ENCODE measurements around the gene FBXO33. TPM values are rescaled to one million over a fixed set of nuclear protein-coding genes. Genes with fewer than 3 reads are reported as not detected.

Gene FBXO33
- total RNA-seq, 1 experiment from 2014 or later = 21.9 TPM

DNA sequence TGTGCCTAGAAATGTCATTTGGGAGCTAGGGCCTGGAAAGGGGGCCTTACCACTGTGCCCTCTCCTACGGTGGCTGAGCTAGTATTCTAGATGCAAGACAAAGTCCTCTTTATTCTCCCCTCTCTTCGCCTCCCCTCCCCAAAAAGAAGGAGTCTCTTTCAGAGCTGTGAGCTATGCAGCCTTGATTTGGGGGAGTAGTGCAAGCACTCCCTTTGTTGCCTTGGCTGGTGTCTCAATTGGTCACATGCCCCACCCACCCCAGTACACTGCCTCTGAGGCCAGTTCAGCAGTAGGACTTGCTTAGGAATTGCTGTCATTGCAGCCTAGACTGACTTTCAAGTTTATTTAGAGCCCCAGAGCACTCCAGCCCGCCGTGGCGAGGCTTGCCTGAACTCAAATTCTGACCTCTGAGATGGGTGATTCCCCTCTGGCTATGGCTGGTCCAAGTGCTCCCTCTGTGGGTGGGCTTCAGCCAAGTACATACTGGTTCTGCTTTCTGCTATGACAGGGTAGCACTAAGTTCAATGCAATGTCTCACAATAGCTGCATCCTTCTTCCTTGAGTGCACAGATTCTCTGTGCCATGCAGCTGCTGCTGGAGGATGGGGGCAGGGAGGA lies 37.0 kb upstream of the FBXO33 start:
- H3K9me3 ChIP-seq (ENCODE audit: low read length) = no peaks in the 10 kb centered on the region
- no peak overlapping the region for H3K9ac ChIP-seq (ENCODE audit: low read length)
- H3K36me3 ChIP-seq (ENCODE audit: low read depth, low read length) = no peaks in the 10 kb centered on the region
- peak; percentile 50 for ATAC-seq
- no peak overlapping the region for H3K4me2 ChIP-seq (ENCODE audit: low read length)
- no TSS peak for BruUV-seq (replicated peaks)
- DNase-seq = no peak
- ChIA-PET CTCF (interaction anchor here (0.5 kb wide), 1 partner anchor 36 kb away, joined by 5 read pairs; no protein-coding TSS in a partner anchor), POLR2A (ENCODE audit: unreplicated experiment) (no interaction called here)
- no peak overlapping the region for H3K27ac ChIP-seq (ENCODE audit: low read length)
- no peaks in the 10 kb centered on the region for H3K4me1 ChIP-seq (ENCODE audit: insufficient read depth, low read length)
- H3K27me3 ChIP-seq (ENCODE audit: low read length) = peaks cover 11% of the 10 kb centered on the region
- no peaks in the 10 kb centered on the region for H3K79me2 ChIP-seq (ENCODE audit: low read length)
- no peaks in the 10 kb centered on the region for H4K20me1 ChIP-seq (ENCODE audit: low read length)
- no peaks in the 10 kb centered on the region for H3K9me2 ChIP-seq (replicated peaks; ENCODE audit: low read length)
- H3F3A ChIP-seq (ENCODE audit: low read length, unreplicated experiment) = no peaks in the 10 kb centered on the region
- H2AFZ ChIP-seq (ENCODE audit: low read length) = no peak overlapping the region
- intact Hi-C loops (cut with micrococcal nuclease) = no loop called here
- no peak overlapping the region for H3K4me3 ChIP-seq (ENCODE audit: low read length)
- TF ChIP-seq EZH2phosphoT487 (IDR thresholded peaks at IDR 0.05; ENCODE audit: borderline replicate concordance, low read length) = no peak
- TF ChIP-seq, protein P1, sequence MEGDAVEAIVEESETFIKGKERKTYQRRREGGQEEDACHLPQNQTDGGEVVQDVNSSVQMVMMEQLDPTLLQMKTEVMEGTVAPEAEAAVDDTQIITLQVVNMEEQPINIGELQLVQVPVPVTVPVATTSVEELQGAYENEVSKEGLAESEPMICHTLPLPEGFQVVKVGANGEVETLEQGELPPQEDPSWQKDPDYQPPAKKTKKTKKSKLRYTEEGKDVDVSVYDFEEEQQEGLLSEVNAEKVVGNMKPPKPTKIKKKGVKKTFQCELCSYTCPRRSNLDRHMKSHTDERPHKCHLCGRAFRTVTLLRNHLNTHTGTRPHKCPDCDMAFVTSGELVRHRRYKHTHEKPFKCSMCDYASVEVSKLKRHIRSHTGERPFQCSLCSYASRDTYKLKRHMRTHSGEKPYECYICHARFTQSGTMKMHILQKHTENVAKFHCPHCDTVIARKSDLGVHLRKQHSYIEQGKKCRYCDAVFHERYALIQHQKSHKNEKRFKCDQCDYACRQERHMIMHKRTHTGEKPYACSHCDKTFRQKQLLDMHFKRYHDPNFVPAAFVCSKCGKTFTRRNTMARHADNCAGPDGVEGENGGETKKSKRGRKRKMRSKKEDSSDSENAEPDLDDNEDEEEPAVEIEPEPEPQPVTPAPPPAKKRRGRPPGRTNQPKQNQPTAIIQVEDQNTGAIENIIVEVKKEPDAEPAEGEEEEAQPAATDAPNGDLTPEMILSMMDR (conservative IDR thresholded peaks at IDR 0.05; ENCODE audit: low read depth, low read length) = peak; percentile 43; the same call in 1 of the 2 replicates

DNA sequence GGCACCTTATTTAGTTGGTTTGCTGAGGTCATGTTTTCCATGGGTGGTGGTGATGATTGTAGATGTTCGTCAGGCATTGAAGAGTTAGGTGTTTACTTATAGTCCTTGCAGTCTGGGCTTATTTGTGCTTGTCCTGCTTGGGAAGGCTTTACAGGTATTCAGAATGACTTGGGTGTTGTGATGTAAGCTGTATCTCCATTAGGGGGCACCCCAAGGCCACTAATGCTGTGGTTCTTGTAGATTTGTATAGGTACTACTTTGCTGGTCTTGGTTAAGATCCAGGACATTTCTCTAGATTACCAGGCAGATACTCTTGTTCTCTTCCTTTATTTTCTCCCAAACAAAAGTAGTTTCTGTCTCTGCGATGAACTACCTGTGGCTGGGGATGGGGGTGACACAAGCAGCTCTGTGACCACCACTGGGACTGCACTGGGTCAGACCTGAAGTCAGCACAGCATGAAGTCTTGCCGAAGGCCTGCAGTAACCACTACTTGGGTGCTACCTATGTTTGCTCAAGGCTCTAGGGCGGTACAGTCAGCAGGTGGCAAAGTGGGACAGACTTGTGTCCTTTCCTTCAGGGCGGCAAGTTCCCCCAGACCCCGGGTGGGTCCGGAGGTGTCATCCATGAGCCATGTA lies 35.8 kb upstream of the FBXO33 start:
- H3K36me3 ChIP-seq (ENCODE audit: low read depth, low read length) = no peaks in the 10 kb centered on the region
- H3K9me3 ChIP-seq (ENCODE audit: low read length) = no peaks in the 10 kb centered on the region
- H3K4me2 ChIP-seq (ENCODE audit: low read length) = no peak overlapping the region
- no peaks in the 10 kb centered on the region for H3K79me2 ChIP-seq (ENCODE audit: low read length)
- intact Hi-C loops (cut with micrococcal nuclease) = no loop called here
- H3K27ac ChIP-seq (ENCODE audit: low read length) = no peak overlapping the region
- no peak overlapping the region for H3K9ac ChIP-seq (ENCODE audit: low read length)
- DNase-seq = peak; percentile 59
- no peaks in the 10 kb centered on the region for H3K9me2 ChIP-seq (replicated peaks; ENCODE audit: low read length)
- no peak for TF ChIP-seq EZH2phosphoT487 (IDR thresholded peaks at IDR 0.05; ENCODE audit: borderline replicate concordance, low read length)
- TF ChIP-seq, protein P1 (conservative IDR thresholded peaks at IDR 0.05; ENCODE audit: low read depth, low read length) = peak; percentile 73
- H3K4me3 ChIP-seq (ENCODE audit: low read length) = no peak overlapping the region
- H4K20me1 ChIP-seq (ENCODE audit: low read length) = no peaks in the 10 kb centered on the region
- no peaks in the 10 kb centered on the region for H3K4me1 ChIP-seq (ENCODE audit: insufficient read depth, low read length)
- CTCF ChIA-PET = no interaction called here
- peaks cover 18% of the 10 kb centered on the region for H3K27me3 ChIP-seq (ENCODE audit: low read length)
- POLR2A ChIA-PET (ENCODE audit: unreplicated experiment) = no interaction called here
- no peaks in the 10 kb centered on the region for H3F3A ChIP-seq (ENCODE audit: low read length, unreplicated experiment)
- no TSS peak for BruUV-seq (replicated peaks)
- peak; percentile 80 for ATAC-seq
- H2AFZ ChIP-seq (ENCODE audit: low read length) = no peak overlapping the region

DNA sequence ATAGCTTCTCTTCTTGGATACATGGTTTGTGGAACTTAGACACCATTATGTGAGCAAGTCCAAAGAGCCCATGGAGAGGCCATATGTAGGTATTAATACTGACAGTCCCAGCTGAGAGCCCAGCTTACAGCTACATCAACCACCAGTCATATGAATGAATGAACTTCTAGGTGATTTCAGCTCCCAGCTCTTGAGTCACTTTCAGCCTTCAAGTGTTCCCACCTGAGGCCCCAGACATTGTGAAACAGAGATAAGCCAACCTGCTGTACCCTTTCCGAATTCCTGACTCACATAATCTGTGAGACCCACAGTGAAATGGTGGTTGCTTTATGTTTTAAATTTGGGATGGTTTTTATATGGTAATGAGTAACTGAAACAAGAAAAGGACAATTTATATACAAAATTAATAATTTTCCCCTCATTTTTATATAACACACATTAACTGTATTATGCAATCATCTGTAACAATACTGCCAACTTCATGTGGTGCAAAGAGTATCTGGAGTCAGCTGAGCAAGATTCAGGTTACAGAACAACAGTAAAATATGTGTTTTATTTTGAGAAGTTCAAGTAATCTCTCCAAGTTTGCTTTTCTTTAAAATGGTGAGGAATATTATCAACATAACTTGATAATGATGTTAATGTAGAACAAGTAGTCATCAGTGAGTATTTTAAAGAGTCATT lies 27.7 kb upstream of the FBXO33 start:
- CTCF ChIA-PET = no interaction called here
- H3K36me3 ChIP-seq (ENCODE audit: low read depth, low read length) = no peaks in the 10 kb centered on the region
- H4K20me1 ChIP-seq (ENCODE audit: low read length) = no peaks in the 10 kb centered on the region
- no peak overlapping the region for H3K4me3 ChIP-seq (ENCODE audit: low read length)
- BruUV-seq (replicated peaks) = no TSS peak
- H3K9me2 ChIP-seq (replicated peaks; ENCODE audit: low read length) = 0 out of 2 replicates have a peak, but pooled peaks cover 3% of the 10 kb centered on the region
- no peaks in the 10 kb centered on the region; the same call in 1 of the 2 replicates for H3K4me1 ChIP-seq (ENCODE audit: insufficient read depth, low read length)
- TF ChIP-seq EZH2phosphoT487 (IDR thresholded peaks at IDR 0.05; ENCODE audit: borderline replicate concordance, low read length) (no peak), EZH2 (IDR thresholded peaks at IDR 0.05; ENCODE audit: low read length, unreplicated experiment) (no peak)
- TF ChIP-seq, protein P1 (conservative IDR thresholded peaks at IDR 0.05; ENCODE audit: low read depth, low read length) = no peak
- DNase-seq (no peak), ATAC-seq (no peak)
- peaks cover 21% of the 10 kb centered on the region for H3K27me3 ChIP-seq (ENCODE audit: low read length)
- no peaks in the 10 kb centered on the region for H3K9me3 ChIP-seq (ENCODE audit: low read length)
- intact Hi-C loops (cut with micrococcal nuclease) = no loop called here
- H3K27ac ChIP-seq (ENCODE audit: low read length) = no peak overlapping the region
- H2AFZ ChIP-seq (ENCODE audit: low read length) = no peak overlapping the region
- no peaks in the 10 kb centered on the region for H3K79me2 ChIP-seq (ENCODE audit: low read length)
- H3F3A ChIP-seq (ENCODE audit: low read length, unreplicated experiment) = no peaks in the 10 kb centered on the region
- no peak overlapping the region for H3K9ac ChIP-seq (ENCODE audit: low read length)
- POLR2A ChIA-PET (ENCODE audit: unreplicated experiment) = no interaction called here
- no peak overlapping the region for H3K4me2 ChIP-seq (ENCODE audit: low read length)

Data from PC-3 (cell line).